ENCODE measurements around the gene DCXR. TPM values are rescaled to one million over a fixed set of nuclear protein-coding genes. Genes with fewer than 3 reads are reported as not detected.

Gene DCXR
- total and polyA plus RNA-seq, 12 donors: 155 to 387 (median 195) TPM

GRCh38 chr17:82076018-82076784 is 38.7 kb upstream of the DCXR start:
- intact Hi-C loops (cut with DNase I): no loop called here
- DNase-seq (no peak), ATAC-seq (no peak)
- Histone ChIP-seq H3K27me3 (no peaks in the 10 kb centered on the region), H3K36me3 (peaks cover 0 to 30% (median 15%) of the 10 kb centered on the region in 9 donors), H3K9me3 (no peaks in the 10 kb centered on the region), H3K4me1 (peaks cover 0 to 6% (median 0%) of the 10 kb centered on the region in 9 donors), H3K4me3 (no peak overlapping the region), H3K27ac (no peak overlapping the region)
- 82 to 83% methylated on average over 25 of the region's 25 CpGs for WGBS, 2 donors
- no peak for TF ChIP-seq CTCF (IDR thresholded peaks at IDR 0.05)

DNA sequence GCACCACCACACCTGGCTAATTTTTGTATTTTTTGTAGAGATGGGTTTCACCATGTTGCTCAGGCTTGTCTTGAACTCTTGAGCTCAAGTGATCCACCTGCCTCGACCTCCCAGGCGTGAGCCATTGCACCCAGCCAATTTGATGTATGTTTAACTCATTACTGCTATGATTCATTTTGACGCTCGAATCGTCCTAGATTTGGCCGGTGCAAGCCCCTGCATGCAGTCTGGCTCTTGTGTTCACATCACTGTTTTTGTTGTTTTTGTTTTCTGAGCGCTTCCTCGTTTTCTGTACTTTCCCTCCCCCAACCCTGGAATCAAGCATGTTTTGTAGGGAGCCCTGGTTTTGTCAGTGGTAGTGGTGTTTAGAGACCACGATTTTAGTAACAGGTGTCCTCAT is 35.9 kb upstream of the DCXR start:
- intact Hi-C loops (cut with DNase I): no loop called here
- Histone ChIP-seq H3K27me3 (no peaks in the 10 kb centered on the region), H3K27ac (no peak overlapping the region), H3K9me3 (no peaks in the 10 kb centered on the region), H3K36me3 (peaks cover 0 to 4% (median 0%) of the 10 kb centered on the region in 9 donors), H3K4me3 (no peak overlapping the region), H3K4me1 (peaks cover 0 to 5% (median 0%) of the 10 kb centered on the region in 9 donors)
- no peak for ATAC-seq
- TF ChIP-seq CTCF (IDR thresholded peaks at IDR 0.05): no peak
- 84 to 87% methylated on average over 9 of the region's 9 CpGs for WGBS, 2 donors
- DNase-seq: no peak

DNA sequence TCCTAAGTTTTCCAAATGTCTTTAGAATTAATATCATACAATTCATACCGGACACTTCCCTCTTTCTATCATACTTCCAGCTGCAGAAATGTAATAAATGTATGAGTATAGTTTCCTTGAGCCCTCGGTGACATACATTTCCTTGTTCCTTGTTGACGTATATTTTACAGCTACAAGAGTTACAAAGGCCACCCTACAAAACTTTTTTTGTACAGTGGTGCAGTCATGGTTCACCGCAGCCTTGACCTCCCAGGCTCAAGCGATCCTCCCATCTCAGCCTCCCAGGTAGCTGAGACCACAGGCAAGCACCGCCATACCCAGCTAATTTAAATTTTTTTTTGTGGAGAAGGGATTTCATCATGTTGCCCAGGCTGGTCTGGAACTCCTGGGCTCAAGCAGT is 35.3 kb upstream of the DCXR start:
- intact Hi-C loops (cut with DNase I): no loop called here
- DNase-seq: no peak

DNA sequence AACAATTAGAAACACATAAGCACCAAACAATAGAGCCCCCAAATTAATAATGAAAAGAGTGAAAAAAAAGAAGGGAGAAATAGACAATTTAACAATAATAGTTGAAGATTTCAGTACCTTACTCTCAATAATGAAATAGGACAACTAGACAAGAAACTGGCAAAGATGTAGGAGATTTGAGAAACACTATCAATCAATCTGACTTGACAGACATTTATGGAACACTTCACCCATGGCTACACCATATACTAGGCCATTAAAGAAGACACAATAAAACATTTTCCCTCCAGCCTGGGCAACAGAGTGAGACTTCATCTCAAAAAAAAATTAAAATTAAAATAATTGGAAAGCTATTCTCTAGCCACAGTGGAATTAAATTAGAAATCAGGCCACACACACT is 33.1 kb upstream of the DCXR start:
- no peak overlapping the region for H3K4me3 ChIP-seq
- no peaks in the 10 kb centered on the region for H3K36me3 ChIP-seq
- ATAC-seq: no peak
- TF ChIP-seq CTCF (IDR thresholded peaks at IDR 0.05): no peak
- no peaks in the 10 kb centered on the region for H3K9me3 ChIP-seq
- no peaks in the 10 kb centered on the region for H3K27me3 ChIP-seq
- DNase-seq: no peak
- intact Hi-C loops (cut with DNase I): no loop called here
- H3K27ac ChIP-seq: no peak overlapping the region
- H3K4me1 ChIP-seq: peaks cover 5 to 12% (median 8%) of the 10 kb centered on the region in 9 donors

More for the DNA sequence above, 35.3 kb upstream of the DCXR start:
- no peaks in the 10 kb centered on the region for H3K36me3 ChIP-seq
- 87% methylated on average over 6 of the region's 6 CpGs for WGBS, 2 donors
- TF ChIP-seq CTCF (IDR thresholded peaks at IDR 0.05): no peak
- ATAC-seq: no peak
- no peak overlapping the region for H3K4me3 ChIP-seq
- no peak overlapping the region for H3K27ac ChIP-seq
- H3K27me3 ChIP-seq: no peaks in the 10 kb centered on the region
- no peaks in the 10 kb centered on the region for H3K9me3 ChIP-seq
- peaks cover 0 to 2% (median 0%) of the 10 kb centered on the region in 9 donors for H3K4me1 ChIP-seq
